HG03469 (cell line): Measurements from ENCODE around the gene FSTL4.

Experiments
- ATAC-seq: cut with Tn5 transposase; IDR thresholded peaks from one replicate; pipeline ENCODE4 v1.9.1; 2021; ENCODE audit warnings: mild to moderate bottlenecking, moderate library complexity, moderate number of reproducible peaks; ENCODE audit not compliant: unreplicated experiment

Gene FSTL4

GRCh38 chr5:133309166-133309795, 303.1 kb downstream of the FSTL4 start:
- ATAC-seq = no peak

DNA sequence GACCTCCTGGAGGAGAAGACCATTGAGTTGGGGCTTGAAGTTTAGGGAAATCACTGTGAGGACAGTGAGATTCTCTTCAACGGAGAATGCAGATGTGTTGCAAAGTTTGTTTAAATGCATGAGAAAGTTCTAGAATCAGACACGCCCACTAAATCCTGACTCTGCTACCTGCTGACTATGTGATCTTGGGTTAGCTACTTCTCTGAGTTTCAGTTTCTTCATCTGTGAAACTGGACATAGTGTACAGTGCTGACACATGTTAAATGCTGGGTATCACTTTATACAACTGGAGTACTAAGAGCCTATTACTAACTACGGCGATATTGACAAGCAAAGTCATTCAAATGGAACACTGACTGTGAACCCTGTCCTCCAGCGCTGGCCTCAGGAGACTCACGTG, 305.1 kb downstream of the FSTL4 start:
- no peak for ATAC-seq

DNA sequence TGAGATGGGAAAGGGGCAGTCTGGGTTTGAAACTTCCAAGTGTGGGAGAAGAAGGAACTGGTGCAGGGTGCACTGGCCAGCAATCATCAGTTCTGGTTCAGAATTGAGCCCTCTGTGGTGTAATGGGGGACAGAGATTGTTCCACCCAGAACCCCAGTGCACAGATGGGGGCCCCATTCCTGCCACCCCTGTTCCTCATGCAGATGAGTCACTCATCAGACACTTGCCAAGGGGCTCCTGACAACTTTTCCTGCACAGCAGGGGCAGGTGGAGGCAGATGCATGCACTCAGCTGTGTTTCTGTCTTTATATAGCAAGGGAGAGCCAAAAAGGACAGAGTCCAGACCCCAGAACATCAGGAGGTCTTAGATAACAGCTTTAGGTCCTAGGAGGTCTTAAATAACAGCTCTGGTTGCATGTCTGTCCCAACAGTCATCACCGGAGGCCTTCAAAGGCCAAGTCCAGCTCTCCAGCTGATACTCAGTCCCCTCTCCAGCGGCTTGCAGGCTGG, 307.6 kb downstream of the FSTL4 start:
- ATAC-seq = no peak

DNA sequence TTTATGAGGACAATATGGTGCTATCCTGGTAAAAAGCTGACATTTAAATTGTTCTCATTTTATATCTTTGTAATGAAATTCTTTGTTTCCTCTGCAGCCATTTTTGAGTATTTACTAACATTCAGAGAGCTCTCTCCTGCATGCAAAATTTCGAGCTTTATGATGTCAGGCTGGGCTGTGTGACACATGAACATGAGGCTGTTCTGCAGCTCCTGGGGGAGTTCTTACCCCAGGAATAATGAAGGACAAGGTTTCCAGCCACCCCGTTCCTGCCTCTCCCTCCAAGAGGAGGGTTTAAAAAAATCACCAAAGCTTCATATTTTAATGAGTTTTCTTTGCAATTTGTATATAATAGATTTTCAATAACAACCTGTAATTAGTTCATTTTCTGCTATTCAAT, 308.2 kb downstream of the FSTL4 start:
- no peak for ATAC-seq

GRCh38 chr5:133303298-133303697, 309.0 kb downstream of the FSTL4 start:
- no peak for ATAC-seq

GRCh38 chr5:133299728-133300127, 312.6 kb downstream of the FSTL4 start:
- ATAC-seq = no peak

DNA sequence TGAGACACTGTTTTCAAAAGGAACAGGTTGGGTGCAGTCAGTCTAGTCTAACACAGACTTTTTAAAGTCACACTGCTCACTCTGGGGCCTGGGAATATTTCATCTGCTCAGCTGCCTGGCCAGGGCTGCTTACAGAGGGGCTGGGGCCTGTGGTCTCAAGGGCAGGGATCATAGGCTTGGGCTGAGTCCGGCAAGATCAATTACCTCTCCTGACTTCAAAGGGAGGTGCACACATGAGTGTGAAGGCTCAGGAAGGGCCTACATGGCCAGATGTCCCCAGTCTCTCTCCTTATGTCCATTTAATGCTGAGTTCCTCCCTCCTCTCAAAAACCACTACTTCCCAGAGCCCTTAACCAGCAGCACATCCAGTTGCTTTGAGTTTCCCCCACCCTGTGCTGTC, 313.3 kb downstream of the FSTL4 start:
- ATAC-seq = no peak

- ATAC-seq = no peak
Observed at GRCh38 chr5:133298447-133298846, 313.9 kb downstream of the FSTL4 start.

GRCh38 chr5:133297293-133297692, 315.0 kb downstream of the FSTL4 start:
- ATAC-seq = no peak

- ATAC-seq = no peak
Observed at GRCh38 chr5:133296624-133297023, 315.7 kb downstream of the FSTL4 start.

DNA sequence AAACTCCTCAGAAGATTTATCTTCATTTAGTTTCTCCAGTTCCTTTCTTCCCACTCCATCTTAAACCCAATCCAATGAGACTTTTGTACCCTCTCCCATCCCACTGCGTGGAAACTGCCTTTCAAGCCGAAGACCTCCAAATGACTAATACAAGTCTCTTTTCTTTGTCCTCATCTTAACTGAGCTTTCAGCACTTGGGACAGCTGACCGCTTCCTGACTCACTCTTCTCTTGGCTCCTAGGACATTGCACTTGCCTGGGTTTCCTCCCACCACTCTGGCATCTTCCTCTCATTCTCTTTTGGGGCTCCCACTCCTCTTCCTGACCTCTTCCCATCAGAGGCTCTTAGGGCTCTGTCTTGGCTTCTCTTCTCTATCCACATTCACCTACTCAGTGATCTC, 316.8 kb downstream of the FSTL4 start:
- ATAC-seq = no peak

DNA sequence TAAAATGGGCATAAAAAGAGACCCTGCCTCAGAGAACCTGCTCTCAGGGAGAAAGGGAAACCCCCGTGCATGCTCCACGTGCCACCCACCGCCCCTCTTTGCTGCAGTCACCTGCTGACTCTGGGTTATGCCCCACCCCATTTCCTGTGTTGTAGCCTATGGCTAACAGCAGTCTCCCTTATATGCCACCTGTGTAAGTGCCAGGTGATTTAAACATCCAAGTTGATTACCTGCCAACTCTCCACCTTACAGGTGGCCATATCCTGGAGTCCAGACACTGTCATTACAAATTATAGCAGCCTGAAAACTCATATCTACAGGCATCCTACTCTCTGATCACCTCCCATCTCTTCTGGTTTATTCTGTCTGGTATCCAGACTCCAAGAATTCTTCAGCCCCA, 318.0 kb downstream of the FSTL4 start:
- ATAC-seq = no peak

- no peak for ATAC-seq
Observed at GRCh38 chr5:133293960-133294359, 318.4 kb downstream of the FSTL4 start.

DNA sequence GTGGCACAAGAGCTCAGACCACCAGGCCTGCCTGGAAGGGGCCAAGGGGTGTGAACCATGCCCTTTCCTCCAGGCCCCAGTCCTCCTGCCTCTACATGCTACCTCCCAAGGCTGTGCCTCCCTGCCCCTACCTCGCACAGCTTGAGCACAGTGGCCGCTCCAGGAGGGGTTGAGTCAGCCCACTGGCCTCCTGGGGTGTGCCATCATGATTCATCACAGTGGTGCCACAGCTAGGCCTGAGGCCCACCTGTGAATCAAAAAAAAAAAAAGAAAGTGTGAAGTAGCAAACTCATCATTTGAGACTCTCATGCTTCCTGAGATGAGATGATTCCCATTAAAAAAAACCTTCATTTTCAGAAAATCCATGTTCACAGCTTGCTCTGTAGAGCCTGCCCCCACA, 320.0 kb downstream of the FSTL4 start:
- no peak for ATAC-seq

DNA sequence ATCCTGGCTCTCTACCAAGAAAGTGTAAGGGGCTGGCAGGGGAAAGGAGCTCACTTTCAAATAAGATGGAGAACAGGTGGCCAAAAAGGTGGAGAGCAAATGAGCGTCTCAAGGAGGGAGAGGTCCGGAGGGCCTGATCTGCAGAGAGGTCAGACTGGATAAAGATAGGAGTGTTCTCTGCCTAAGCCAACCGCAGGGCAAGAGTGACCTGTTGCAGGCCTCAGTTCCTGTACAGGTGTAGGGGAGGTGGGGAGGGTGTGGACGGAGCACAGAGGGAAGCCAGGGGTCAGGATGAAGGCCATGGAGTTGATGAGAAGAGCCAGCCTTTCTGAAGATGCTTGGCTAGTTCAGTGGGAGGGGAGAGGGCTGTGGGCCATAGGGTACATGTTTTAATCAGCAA, 320.8 kb downstream of the FSTL4 start:
- no peak for ATAC-seq

DNA sequence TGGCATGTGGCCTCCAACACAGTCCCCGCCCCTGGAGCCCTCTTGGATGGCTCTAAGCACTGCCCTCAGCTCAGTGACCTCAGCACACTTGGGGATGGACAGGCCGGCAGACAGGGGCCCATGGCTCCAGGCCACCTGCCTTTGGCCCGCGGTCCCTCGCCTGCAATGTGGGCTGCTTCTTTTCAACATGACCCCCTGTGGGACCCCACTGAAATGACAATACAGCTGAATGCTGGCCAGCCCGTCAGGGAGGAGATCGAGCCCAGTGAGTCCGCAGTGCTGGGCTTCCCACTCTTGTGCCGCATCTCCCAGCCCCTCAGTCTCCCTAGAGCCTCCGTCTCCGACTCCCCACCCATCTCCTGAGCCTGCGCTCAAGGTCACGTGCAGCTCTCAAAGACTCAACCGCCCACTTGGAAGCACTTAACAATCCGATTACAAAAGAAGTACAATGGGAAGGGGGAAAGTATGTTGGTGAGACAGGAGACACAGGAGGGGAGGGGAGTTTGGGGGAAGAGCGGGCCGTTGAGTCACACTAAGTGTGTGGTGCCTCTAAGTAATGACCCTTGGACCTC, 321.6 kb downstream of the FSTL4 start:
- ATAC-seq = no peak

GRCh38 chr5:133289686-133290367, 322.5 kb downstream of the FSTL4 start:
- no peak for ATAC-seq

GRCh38 chr5:133287500-133287899, 324.8 kb downstream of the FSTL4 start:
- ATAC-seq = no peak

DNA sequence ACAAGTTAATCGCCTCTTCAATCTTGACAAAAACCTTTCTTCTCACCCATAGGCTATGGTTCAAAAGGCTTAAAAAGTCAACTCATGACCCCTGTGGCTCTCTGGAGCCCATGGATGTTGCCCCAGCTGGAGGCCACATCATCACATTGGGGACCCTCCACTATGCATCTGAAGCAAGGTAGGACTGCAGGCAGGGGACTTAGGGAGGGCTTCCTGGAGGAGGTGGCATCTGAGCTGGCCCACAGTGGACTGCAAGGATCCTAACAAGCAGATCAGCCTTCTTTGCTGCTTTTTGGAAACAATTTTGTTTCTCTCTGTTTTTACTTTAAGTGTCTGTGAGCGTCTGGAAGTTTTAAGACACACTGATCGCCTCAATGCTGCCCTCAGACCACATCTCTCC, 325.9 kb downstream of the FSTL4 start:
- ATAC-seq = no peak

- ATAC-seq = no peak
Observed at GRCh38 chr5:133285583-133286021, 326.7 kb downstream of the FSTL4 start.

GRCh38 chr5:133284306-133284705, 328.0 kb downstream of the FSTL4 start:
- no peak for ATAC-seq

- no peak for ATAC-seq
Observed at GRCh38 chr5:133278317-133278716, 334.0 kb downstream of the FSTL4 start.
